ENCODE results near the gene BMP10.

DNA sequence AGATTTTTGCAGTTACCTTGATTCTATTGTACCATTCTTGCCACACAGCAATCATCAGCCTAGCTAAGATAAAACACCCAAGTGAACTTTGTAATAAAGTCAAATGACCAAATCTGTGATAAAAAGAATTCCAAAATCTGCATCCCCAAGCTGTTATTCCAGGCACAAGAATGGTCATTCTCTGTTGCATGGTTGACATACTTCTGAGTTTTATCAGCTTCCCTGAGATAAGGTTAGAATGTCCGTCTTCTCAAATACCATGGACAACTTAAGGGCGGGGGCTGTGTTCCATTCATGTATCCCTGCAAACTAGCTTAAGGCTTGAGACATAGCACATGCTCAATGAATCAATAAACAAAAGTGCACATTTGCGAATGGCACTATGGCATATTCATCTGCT, 8.1 kb upstream of the BMP10 start:
- no peak for TF ChIP-seq POLR2A (IDR thresholded peaks at IDR 0.05)
- TF ChIP-seq, protein P1, sequence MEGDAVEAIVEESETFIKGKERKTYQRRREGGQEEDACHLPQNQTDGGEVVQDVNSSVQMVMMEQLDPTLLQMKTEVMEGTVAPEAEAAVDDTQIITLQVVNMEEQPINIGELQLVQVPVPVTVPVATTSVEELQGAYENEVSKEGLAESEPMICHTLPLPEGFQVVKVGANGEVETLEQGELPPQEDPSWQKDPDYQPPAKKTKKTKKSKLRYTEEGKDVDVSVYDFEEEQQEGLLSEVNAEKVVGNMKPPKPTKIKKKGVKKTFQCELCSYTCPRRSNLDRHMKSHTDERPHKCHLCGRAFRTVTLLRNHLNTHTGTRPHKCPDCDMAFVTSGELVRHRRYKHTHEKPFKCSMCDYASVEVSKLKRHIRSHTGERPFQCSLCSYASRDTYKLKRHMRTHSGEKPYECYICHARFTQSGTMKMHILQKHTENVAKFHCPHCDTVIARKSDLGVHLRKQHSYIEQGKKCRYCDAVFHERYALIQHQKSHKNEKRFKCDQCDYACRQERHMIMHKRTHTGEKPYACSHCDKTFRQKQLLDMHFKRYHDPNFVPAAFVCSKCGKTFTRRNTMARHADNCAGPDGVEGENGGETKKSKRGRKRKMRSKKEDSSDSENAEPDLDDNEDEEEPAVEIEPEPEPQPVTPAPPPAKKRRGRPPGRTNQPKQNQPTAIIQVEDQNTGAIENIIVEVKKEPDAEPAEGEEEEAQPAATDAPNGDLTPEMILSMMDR (IDR thresholded peaks at IDR 0.05), result no peak
